Caki2 (cell line): ENCODE measurements around the gene KCNB1. TPM values are rescaled to one million over a fixed set of nuclear protein-coding genes. Genes with fewer than 3 reads are reported as not detected.
A peak's percentile ranks its signal among the peaks of the same experiment; 100 is the strongest.

Experiments
- DNase-seq: peaks from one replicate; pipeline ENCODE4 v3.0.0-alpha.2; 2015; ENCODE audit warnings: low read depth
- in situ Hi-C: cut with HindIII; loops from 2 replicates; pipeline ENCODE4 v1.10.0; 2016; ENCODE audit warnings: low sequenced_read_pairs, low pct_unique_long_range_greater_than_20kb, mixed read lengths
- total RNA-seq: library from RNA; depleted of rRNA; stranded (reverse); fragments of >200 nt; shearing (Covaris generic); gene quantifications from 2 replicates; pipeline ENCODE4 v1.2.3, GENCODE V29; 2014; ENCODE audit warnings: low replicate concordance

KCNB1 gene
- total RNA-seq, 1 experiment from 2014 or later, result not detected

DNA sequence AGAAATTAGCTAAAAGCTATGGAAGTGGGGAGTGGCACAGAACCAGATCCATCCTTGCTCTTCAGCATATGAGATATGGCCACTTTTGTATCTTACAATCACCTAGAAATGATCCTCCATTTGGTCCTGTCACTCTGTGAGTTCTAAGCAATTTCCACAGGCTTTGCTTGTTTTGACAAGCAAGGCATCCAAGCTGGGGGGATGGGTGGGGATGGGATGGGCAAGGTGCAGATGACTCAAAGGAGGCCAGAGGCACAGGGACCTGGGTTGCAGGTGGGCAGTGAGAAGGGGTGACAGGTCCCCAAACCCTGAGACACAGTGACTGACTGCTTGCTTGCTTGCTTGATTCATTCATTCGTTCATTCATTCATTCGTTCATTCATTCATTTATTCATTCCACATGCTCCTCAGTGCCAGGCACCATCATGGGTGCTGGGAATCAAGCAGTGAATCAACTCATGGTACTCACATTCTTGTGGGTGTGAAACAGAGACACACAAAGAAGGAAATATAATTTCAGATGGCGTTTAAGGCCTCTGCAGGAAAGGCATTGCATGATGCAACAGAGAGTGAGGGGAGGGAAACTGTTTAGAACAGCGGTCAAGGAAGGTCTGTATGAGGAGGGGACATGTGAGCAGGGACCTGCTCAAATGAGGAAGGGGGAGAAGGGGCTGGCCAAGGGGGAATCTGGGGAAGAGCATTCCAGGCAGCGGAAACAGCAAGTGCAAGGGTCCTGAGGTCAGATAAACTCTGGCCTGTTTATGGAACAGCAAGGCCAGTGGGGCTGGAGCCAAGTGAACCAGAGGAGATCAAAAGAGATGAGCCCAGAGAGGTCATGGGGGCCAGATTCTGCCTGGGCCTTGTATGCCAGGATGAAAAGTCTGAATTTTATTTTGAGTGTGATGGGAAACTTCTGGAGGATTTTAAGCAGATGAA lies 3.4 kb downstream of the KCNB1 start:
- no peak for DNase-seq
- in situ Hi-C loops, result loop anchor here (10.0 kb wide), 1 partner anchor 54 kb away; no protein-coding TSS in a partner anchor

DNA sequence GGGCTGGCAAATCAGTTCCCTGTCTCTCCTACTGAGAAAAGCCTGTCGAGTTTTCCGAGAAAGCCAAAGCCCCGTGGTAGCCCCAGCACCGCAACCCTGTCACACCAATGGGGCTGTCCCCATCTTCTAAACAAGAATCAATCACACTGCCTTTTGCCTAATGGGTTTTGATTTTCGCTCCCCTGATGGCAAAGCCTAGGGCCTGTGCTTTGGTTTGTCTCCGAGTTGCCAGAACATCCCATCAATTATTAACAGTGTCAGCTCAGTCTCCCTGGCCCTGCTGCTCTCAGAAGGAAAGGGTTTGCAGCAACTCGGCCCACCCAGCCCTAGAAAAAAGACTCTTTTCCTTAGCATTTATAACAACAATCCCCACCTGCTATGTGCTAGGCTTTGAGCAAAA lies 4.2 kb downstream of the KCNB1 start:
- no peak for DNase-seq
- in situ Hi-C loops, result loop anchor here (10.0 kb wide), 1 partner anchor 53 kb away; no protein-coding TSS in a partner anchor

DNA sequence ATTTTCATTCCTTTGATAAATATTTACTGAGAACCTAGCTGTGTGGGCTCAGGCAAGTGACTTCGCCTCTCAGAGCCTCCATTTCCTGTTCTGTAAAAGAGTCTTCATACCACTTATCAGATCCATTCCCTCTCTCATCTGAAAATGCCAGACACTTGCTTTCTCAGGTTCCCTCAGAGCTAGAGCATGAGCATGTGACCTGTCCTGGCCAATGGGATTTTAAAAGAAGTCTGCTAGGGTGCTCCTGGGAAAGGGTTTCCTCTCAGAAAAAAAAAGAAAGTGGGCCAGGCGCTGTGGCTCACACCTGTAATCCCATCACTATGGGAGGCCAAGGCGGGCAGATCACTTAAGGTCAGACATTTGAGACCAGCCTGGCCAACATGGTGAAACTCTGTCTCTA lies 5.3 kb downstream of the KCNB1 start:
- in situ Hi-C loops, result loop anchor here (10.0 kb wide), 1 partner anchor 52 kb away; no protein-coding TSS in a partner anchor
- no peak for DNase-seq

DNA sequence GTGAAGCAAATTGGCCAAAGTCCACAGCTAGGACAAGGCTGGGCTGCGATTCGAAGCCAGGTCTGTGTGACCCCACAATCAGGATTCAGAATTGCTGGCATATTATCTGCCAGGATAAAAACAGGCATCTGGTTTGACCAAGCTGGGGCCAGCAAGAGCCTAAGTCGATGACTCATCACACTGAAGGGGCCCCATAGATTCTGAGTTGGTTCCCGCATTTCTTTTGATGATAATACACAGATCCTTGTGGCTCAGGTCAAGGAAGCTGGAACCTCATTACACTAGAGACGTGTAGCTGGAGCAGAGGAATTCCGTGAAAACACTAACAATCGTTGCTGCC lies 6.5 kb downstream of the KCNB1 start:
- no peak for DNase-seq
- in situ Hi-C loops, result loop anchor here (10.0 kb wide), 1 partner anchor 51 kb away; no protein-coding TSS in a partner anchor

DNA sequence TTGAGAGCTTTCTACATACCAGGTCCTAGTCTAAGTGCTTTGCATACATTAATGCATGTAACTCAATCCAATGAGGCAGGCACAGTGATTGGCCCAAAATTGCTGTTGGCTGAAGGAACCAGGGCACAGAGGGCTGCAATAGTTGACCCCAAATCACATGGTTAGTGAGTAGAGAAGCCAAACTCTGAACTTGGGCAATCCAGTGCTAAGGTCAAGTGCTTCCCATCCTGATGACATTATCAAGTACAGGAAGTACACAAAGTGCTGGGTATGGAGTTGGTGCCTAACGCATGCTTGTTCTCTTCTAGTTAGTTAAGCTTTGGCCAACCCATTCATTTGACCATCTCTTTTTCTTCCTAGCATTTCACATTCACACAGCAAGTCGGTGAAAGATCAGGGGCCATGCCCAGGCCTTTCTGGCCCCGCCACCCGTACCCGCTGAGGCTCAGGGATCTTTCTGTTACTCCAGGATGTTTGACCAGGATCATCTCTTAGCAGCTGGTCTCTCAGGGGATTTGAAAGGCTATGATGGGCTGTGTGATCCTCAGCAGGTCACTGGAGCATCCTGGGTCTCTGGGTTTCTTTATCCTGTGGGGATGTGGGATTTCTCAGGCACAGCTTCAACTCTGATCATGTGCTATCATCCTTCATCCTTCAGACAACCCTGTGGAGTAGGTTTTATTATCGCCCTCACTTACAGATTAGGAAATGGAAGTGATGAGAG lies 7.0 kb downstream of the KCNB1 start:
- in situ Hi-C loops, result loop anchor here (10.0 kb wide), 1 partner anchor 51 kb away; no protein-coding TSS in a partner anchor
- no peak for DNase-seq

DNA sequence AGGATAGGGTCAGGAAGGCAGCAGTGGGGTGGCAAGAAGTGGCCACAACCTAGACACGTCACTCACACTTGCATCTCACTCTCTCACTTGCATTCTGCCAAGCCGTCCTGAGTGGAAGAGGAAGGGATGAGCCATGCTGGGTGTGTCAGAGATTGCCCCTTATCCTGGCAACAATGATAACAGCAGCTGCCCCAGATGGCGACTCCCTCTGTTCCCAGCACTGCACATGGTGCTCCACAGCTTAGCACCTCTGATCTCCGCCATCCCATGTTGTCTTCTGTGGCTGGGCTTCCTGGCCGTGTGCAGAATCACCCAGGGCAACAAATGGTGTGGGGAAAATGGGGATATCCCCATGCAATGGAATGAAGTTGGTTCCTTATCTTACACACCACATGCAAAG lies 11.1 kb downstream of the KCNB1 start:
- in situ Hi-C loops, result loop anchor here (10.0 kb wide), 1 partner anchor 47 kb away; no protein-coding TSS in a partner anchor
- DNase-seq, result no peak

DNA sequence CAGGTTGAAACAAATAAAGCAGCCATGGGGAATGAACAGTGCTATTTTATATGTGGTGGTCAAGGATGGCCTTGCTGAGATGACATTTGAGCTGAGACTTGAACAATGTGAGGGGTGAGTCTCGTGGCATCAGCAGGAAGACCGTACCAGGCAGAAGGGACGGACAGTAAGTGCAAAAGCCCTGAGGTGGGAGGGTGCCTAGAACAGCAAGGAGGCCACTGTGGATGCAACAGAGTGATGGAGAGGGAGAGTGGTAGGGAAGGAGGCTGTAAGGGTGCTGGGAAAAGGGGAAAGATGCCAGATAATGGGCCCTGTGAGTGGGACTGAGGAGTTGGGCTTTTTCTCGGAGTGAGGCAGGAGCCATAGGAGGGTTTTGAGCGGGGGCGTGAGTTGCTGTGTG lies 11.5 kb downstream of the KCNB1 start:
- in situ Hi-C loops, result loop anchor here (10.0 kb wide), 1 partner anchor 46 kb away; no protein-coding TSS in a partner anchor
- no peak for DNase-seq

DNA sequence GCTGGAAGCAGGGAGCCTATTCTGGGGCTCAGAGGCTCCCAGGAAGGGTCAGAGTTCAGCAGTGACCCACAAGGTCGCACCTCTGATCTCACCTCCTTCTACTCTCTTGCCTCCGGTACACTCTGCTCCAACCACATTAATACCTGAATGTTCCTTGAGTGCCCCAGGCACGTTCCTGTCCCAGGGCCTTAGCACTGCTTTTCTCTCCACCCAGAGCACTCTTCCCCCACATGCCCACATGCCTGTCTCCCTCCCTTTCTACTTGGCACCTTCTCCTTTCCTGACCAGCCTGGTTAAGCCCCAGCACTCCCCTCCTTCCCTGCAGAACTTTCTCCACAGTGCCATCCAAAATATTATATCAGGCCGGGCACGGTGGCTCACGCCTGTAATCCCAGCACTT lies 13.4 kb downstream of the KCNB1 start:
- no peak for DNase-seq
- in situ Hi-C loops, result no loop called here

DNA sequence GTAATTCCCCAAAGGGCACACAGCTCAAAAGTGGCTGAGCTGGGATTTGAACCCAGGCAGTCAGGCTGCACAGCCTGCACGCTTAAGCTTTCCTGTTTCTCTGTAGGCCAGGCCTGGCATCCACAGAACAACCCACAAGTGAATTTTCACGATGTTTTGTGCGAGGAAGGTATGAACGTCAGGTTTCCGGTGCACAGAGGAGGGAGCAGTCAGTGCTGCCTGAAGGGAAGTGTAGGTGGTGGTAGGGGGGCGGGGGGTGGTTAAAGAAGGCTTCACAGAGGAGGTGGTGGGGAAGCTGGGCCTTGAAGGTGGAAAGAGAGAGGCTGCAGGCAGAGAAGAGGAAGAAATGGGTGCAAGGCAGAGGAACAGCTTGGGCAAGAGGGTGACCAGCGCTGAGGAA lies 14.1 kb downstream of the KCNB1 start:
- no peak for DNase-seq
- in situ Hi-C loops, result no loop called here

DNA sequence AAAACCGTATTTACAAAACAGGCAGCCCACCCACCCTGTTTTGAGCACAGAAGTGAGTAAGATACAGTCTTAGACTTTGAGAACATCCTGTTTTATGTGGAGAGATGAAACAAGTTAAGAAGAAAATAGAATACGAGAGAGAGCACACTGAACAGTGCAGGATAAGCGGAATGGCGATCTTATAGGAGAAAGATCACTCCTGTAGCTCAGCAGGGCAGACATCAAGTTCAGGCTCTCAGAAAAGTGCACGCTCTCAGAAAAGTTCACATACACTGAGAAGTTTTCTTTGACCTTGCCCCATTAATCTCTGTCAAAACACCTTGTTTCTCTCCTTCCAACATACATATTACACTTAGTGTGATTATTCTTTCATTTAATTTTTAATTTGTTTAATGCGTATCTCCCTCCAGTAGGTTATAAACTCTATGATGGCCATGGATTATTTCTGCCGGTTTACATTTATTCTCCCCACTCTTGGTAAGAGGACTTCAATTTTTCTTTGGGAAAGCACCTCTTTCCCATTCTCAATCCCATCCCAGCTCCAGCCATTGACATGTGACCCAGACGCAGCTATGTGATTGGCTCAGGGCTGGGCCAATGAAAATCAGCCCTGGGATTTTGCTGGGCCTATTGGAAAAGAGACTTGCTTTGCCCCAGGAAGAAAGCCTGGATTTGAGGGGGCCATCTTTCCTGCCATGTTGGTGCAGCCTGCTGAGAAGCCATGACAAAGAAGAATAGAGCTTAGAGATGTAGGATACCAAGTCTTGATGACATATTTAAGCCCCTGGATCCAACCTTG lies 16.2 kb downstream of the KCNB1 start:
- in situ Hi-C loops, result no loop called here
- DNase-seq, result no peak

DNA sequence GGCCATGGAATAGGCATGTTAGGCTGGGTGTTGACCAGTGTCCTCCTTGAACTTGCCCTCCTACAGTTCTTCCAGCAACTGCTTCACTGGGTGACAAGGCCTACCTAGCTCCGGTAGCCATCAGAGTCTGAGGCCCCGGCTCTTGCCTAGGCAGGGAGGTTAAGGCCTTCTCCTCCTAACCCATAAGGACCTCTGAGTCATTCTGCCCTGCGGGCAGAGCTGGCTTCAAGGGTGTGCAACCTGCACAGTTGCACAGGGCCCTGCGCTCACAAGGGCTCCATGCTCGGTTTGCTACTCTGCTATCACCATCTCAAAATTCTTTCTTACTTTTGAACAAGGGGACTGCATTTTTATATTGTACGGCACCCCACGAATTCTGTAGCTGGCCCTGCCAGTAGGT lies 17.9 kb downstream of the KCNB1 start:
- no peak for DNase-seq
- in situ Hi-C loops, result no loop called here

DNA sequence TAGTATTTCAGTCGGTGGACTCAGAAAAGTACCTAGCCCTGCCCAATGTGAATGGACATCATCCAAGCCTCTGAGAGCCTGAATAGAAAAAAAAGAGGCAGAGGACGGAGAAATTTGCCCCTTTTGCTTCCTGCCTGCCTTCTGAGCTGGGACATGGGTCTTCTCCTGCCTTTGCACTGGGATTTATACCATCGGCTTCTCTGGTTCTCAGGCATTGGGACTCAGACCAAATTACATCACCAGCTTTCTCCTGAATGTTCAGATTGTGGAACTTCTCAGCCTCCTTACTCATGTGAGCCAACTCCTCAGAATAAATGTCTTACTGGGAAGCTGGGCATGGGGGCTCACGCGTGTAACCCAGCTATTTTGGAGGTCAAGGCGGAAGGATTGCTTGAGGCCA lies 19.8 kb downstream of the KCNB1 start:
- no peak for DNase-seq
- in situ Hi-C loops, result no loop called here

DNA sequence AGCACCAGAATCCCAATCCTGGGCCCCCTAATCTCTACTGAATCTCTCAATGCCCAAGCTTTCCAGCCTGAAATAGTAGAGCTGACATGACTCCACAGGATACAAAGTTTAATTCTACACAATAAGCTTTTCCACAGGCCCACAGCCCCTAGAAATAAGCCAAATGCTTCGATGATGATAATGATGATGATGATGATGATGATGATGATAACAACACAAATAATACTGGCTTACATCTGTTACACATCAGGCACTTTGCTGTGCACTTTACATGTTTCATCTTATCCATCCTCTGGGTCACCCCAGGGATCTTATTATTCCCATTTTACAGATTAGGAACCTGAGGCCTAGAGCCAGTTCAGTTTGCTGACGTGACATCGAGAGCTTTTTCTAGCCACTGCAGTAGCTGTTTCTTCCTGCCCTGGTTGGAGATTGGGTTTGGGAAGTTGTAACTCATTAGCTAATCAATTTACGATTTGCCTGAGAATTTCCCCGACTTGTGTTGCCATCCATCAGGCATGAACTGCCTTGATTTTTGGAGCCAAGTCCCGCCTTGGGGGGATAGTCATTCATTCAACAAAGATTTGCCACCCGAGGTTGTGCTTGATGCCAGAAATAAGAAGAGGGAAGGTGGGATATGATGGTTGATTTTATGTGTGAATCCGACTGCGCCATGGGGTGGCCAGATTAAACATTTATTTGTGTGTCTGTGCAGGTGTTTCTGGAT lies 20.4 kb downstream of the KCNB1 start:
- DNase-seq, result no peak
- in situ Hi-C loops, result no loop called here

DNA sequence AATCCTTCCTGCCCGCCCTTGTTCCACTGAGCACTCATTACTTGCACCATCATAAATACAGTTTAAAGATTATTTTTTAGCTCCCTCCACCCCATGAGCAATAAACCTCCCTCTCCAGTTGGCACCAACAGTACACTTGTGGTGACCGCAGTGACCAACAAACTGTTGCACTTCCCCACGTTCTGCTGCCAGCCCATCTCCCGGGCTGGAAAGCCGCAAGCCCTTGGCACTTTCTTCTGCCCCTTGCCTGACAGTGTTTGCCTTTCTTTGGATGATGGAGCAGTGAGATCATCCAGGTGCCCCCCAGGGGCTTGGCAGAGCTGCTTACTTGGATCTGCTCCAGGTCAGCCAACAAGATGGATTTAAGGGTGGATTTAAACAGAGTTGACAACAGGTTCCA lies 21.6 kb downstream of the KCNB1 start:
- in situ Hi-C loops, result no loop called here
- DNase-seq, result peak; percentile 47

DNA sequence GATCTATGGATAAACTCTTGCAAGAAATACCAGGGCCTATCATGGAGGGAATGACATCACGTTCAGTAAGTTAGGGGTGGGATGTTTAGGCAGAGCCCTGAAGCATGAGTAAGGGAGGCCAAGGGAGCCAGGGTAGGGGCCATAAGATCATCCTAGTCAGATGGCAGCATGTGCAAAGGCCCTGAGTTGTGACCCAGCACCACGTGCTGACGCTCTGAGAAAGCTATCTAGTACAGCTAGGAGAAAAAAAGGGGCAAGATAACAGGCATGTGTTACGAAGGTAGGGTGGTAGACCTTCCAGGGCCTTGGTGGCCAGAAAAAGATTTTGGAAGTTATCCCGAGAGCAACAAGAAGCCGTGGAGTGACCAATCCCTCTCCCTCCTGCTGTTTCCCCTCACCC lies 22.3 kb downstream of the KCNB1 start:
- DNase-seq, result no peak

DNA sequence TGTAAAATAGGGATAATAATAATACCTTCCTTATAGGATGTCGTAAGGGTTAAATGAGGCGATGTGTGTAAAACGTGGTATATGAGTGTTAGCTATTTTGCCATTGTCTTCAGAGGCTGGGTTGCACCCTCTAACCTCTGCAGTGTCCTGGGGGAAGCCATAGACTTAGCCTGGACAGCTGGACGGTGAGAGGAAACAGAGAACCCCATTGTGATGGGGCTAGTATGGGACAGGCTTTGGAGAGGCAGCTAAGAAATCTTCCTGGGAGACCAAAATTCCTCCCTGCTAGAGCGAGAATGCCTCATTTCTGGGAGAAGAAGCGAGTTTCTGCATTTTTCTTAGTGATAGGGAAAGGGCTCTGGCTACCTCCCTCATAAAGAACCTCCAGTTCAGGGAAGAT lies 22.8 kb downstream of the KCNB1 start:
- in situ Hi-C loops, result no loop called here
- no peak for DNase-seq

More for the DNA sequence above, 22.3 kb downstream of the KCNB1 start:
- in situ Hi-C loops, result no loop called here

DNA sequence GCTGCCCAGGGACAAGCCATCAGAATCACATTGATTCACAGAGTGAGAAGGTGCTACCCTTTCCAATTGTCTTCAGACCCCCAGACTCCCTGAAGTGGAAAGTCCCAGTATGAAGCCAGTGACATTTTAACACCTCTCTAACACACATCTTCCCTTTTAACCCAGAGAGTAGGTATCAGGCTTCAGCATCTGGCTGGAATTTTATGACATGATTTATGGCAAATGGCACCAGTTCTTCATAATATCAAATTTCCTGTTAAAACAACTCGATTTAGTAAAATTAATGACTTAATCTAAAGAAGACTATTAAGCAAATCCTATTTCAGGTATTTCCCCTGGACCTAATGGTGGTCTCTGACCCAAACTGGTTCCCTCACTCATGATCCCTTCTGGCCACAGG lies 25.0 kb downstream of the KCNB1 start:
- in situ Hi-C loops, result no loop called here
- DNase-seq, result no peak

DNA sequence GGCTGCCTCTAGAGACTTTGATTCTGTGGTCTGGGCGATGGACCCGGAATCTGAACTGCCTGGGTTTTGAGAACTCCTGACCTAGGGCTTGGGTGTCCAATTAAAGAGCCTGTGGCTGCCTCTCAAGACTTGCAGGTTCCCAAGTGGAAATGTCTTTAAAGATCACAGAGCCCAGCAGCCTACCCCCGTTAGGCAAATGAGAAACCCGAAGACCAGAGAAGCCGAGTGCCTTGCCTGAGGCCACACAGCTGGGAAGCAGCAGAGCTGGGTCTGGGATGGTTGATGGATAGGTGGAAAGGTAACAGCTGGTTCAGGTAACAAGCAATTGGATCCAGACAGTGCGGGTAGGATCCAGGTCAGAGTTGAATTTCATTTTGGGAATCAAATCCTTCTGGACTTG lies 25.8 kb downstream of the KCNB1 start:
- in situ Hi-C loops, result no loop called here
- DNase-seq, result no peak
